Breast epithelium (tissue), 3 donors: ENCODE measurements around the gene FBXO2.

Experiments
- CTCF ChIP-seq, 3 donors: fragments of 450-650 bp; IDR thresholded peaks; one replicate each; pipeline ENCODE4 v1.5.1; 2016 to 2017; ENCODE audit warnings: antibody characterized with exemption in 3 of 3, mild to moderate bottlenecking in 3 of 3, moderate library complexity in 3 of 3
- POLR2A ChIP-seq: fragments of 450-650 bp; IDR thresholded peaks from one replicate; pipeline ENCODE4 v1.6.1; 2016; ENCODE audit warnings: antibody characterized with exemption, mild to moderate bottlenecking, moderate library complexity
- POLR2AphosphoS5 ChIP-seq, 3 donors: sonication (generic); formaldehyde crosslinking; IDR thresholded peaks; one replicate each; pipeline ENCODE4 v1.6.1; 2017; ENCODE audit warnings: antibody characterized with exemption in 3 of 3

GRCh38 chr1:11658542-11658941 lies 4.3 kb upstream of the FBXO2 start:
- TF ChIP-seq POLR2A (no peak), CTCF (IDR thresholded peaks at IDR 0.05) (no peak), POLR2AphosphoS5 (IDR thresholded peaks at IDR 0.05) (no peak)
